ENCODE measurements around the gene TRABD2B. TPM values are rescaled to one million over a fixed set of nuclear protein-coding genes. Genes with fewer than 3 reads are reported as not detected.

The TRABD2B gene
- total RNA-seq, 1 donor from 2014 or later: under 0.01 TPM

DNA sequence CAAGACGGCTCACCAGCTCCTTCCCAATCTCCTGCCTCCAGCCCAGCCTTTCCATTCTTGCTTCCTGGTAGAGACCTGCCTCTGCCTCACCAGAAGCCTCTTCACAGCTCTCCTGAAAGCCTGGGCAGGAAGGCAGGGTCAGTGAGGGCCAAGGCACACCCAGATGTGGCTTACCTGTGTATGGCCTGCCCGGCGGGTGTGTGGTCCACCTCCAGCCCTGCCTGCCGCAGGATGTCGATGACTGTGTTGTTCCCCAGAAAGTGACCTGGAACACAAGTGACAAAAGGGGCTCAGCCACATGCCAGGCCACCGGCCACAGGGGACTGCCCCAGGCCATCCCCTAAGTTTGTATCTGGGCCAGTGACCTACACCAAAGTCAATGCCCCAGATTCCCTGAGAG is 218.9 kb downstream of the TRABD2B start:
- no peak for DNase-seq (ENCODE audit: low read depth in 2 of 2)

DNA sequence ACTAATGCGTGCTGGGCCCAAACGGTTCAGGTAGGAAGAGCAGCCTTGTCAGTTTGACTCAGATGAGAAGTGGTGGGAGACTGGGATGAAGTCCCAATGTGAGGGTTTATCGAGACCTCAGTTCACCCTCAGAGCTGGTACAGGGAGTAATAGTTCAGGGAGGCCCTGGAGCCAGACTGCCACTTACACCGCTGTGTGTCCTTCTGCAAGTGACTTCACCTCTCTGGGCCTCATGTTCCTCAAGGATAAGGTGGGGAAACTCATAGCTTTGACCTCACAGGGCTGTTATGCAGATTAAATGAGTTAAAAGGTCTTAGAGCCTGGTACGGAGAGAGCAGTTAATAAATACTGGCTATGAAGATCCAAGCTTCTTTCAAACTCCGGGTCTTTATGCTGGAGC is 219.9 kb downstream of the TRABD2B start:
- DNase-seq (ENCODE audit: low read depth in 2 of 2): no peak

DNA sequence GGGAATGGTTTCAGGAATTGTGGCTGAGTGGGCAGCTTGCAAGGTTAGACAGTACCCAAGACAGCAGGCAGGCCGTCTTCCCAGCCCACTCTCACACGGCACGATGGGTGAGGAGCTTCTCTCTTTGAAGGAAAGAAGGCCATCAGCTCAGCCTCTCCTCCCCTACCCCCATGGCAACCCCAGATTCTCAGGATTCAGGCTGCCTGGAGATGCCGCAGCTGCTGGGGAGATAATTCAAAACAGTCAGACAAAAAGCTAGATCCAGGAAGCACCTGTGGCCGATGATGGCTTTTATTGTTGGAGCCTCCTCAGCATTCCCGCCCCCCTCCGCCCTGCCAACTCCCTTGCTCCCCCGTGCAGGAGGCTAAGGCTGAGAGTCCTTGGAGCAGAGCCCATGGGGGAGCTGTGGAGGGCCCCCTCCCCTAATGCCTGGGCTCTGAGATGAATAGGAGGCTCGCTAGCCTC is 220.5 kb downstream of the TRABD2B start:
- DNase-seq (ENCODE audit: low read depth in 2 of 2): peak; percentile 50 to 52

DNA sequence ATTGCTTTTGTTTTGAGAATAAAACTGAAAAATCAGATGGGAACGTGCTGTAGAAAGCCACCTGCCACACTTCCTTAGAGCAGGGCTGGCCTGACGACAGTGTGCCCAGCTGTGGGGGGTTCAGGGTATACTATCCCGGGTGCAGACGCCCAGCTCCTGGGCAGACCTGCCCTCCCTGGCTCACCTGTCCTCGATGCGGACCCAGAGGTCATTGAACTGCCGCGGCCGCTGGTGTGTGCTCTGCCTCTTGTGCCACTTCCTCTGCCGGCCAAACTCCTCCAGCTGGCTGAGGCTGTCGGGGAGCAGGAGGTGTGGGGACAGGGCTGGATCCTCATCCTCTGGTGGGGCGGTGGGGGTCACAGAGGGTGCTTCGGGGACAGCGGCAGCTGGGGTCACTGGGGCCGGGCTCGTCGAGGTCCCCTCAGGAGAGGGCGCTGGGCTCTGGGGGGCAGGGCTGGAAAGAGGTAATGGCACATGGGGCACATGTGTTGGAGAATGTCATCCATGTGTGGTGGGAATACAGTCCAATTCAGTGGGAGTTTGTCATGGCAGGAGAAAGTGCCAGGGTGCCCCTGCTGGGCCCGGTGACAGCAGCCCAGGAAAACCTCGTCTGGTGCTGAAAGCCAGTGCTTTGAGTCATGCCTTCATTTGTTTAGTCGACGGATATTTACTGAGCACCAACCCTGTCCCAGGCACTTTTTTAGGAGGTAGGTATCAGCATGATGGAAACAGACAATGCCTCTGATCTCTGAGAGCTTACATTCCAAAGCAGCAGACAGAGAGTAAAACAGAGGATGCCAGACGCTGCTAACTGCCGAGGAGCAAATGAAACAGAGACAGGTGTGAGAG is 222.0 kb downstream of the TRABD2B start:
- DNase-seq (ENCODE audit: low read depth in 2 of 2): no peak

DNA sequence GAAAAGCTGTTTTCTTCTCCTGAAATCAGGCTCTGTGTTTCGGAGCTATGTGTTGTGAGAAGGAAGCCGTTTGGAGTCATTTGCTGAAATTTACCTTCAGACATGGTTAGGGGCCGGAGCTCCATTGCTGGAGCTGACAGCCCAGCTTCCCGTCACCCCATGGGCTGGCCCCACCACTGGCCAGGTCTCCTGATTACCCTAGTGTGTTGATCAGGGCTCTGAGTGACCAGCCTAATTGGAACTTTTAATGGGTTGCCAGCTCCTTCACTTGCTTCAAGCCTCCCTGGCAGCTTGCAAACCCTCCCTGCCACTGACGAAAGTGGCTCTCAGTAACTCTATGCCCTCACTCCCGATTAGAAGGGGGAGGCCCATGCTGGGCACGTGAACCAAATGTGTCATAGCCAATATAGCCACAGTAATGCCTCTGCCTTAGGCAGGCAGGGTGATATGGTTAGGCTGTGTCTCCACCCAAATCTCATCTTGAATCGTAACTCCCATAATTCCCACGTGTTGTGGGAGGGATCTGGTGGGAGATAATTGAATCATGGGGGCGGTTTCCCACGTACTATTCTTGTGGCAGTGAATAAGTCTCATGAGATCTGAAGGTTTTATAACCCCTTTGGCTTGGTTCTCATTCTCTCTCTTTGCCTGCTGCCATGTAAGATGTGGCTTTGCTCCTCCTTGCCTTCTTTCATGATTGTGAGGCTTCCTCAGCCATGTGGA is 224.1 kb downstream of the TRABD2B start:
- no peak for DNase-seq (ENCODE audit: low read depth in 2 of 2)

DNA sequence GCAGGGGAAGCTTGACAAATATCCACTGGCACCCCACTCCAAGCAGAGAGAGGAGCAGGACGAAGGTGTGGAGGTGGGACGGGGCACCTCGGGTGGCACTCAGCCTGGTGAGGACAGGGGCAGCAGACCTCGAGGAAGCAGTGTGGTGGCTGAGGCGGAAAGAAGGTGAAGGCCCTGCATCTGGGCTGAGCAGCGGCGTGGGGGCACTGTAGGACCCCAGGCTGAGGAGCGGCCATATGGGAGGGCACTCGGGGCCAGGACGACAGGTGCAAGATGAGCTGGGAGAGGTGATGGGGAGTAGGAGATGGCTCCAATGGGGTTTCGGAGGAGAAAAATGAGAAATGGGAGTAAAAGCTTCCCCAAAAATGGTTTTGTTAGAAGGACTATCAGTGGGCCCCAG is 224.9 kb downstream of the TRABD2B start:
- DNase-seq (ENCODE audit: low read depth in 2 of 2): no peak

DNA sequence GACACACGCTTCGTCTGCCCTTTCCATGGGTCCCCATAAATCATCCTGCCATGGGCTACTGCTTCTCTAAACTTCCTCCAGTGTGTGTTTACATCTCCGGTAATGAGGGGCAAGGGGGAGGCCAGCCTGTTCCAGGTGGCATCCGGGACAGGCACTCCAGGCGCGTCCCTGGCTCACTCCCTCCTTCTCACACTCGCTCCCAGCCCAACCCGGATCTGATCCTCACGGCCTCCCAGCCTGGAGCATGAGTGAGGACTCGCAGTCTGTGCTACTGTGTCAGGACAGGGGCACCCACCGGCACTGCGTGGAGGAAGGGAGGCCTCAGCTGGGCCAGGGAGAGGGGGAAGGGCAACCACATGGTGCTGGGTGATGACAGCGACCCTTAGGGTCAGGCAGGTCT is 225.4 kb downstream of the TRABD2B start:
- no peak for DNase-seq (ENCODE audit: low read depth in 2 of 2)

DNA sequence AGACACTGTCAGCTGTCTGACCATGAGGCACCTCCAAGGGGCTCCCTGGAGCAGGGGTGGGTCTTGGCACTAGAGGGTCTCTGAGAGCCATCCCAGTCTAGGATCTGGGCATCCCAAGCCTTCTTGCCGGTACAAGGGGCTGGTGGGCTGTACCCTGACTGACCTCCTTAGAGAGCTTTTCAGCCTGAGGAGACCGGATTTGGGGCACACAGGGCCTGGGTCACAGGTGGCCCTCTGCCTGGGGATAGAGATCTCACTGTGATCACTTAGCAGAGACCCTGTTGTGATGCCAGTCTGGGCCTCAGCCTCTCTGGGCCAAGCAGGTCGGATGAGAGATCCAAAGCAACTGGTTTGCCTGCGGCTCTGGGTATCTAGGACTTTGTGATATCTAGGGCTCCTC is 227.2 kb downstream of the TRABD2B start:
- no peak for DNase-seq (ENCODE audit: low read depth in 2 of 2)

DNA sequence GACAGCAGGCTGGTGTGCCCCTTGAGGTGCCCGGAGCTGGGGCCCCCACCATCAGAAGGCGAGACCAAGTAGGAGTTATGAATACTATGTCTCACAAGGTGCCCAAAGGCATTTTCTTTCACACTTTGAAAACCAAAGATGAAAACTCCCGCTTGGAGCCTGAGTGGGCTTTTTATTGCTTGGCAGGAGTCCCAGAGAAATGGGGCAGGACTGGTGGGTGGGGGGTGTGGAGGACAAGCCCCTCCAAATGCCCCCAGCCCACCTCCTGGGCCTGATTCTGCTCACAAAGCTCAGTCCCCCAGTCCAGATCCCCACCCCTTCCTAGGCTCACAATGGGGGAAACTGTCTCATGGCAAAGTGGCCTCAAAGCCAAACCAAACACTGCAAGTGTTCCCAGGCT is 227.9 kb downstream of the TRABD2B start:
- no peak for DNase-seq (ENCODE audit: low read depth in 2 of 2)

DNA sequence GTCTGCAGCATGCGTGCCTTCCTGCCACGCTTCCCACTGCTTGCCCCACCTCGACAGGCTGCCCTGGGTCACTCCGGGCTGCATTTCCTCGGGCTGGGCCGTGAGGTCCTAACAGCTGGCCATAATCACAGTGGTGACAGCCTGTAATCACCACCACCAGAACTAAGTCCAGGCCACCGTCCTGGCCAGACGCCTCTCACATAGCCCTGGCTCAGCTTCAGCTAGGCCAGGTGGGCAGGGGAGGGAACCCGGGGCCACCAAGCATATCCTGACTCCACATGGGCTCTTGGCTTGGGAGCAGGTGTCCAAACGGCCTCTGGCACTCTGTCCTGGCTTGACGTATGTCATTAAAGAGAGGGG is 229.5 kb downstream of the TRABD2B start:
- no peak for DNase-seq (ENCODE audit: low read depth in 2 of 2)

DNA sequence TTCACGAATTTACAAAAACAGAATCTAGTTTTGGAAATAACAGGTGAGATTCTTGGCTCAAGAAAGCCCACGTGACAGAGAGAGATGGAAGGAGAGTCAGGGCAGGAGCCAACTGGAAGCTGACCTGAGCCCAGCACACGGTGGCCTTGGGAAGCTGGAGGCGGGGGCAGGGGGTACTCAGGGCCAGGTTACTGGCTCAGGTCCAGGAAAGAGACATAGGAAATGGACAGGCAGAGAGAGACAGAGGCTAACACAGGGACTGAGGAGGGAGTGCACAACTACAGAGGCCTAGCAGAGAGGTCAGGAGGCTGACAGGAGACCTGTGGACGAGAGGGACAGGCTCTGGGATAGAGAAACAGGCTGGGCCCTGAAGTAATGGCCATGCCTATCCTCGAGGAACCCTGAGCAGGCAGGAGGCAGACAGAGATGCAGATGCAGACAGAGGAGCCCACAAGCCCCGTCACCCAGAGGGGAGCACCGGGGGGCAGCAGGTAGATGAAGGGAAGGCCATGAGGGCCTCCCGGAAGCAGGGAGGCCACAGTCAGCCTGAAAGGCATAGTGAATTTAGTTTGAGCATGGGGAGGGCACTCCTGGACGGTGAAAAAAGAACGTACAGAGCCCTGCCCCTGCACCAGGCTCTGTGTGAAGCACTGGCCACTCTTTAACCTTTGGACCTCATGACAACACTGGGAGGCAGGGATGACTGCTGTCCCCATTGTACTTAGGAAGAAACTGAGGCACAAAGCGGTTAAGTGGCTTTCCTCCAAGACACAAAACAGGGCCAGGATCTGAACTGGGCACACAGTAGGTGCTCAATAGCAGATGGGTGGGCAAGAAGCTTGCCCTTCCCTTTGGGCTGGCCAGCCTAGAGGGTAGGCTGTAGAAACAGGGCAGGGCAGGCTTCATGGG is 230.1 kb downstream of the TRABD2B start:
- DNase-seq (ENCODE audit: low read depth in 2 of 2): no peak

DNA sequence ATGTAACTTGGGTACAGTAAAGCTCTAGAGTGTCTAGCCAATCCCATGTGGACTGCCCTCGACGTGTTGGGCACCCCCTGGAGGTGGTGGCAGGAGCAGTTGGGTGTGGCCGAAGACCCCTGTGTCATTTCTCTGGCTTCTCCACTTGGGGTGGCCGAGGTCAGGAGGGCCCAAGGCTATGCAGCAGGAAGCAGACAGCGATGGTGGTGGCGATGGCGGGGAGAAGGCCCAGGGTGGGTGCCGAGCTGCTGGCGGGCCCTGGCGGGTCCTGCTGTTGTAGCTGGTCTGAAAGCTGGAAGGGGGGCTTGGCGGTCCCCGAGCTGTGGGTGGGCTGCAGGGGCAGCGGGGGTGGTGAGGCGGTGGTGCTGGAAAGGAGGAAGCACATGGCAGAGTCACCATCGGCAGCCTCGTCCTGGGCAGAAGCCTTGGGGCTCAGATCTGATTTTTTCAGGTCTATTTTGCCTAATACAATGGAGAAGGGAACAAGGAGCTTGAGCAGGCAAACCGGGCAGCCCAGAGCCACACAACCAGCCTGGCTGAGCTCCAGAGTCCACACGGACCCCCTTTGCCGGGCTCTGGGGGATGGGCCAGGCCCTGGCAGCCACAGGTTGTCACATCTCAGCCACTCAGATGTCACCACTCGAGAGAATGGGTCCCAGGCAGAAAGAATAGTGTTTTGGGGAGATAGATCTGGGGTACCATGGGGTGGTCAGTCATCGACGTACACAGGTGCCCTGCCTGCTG is 231.3 kb downstream of the TRABD2B start:
- no peak for DNase-seq (ENCODE audit: low read depth in 2 of 2)

DNA sequence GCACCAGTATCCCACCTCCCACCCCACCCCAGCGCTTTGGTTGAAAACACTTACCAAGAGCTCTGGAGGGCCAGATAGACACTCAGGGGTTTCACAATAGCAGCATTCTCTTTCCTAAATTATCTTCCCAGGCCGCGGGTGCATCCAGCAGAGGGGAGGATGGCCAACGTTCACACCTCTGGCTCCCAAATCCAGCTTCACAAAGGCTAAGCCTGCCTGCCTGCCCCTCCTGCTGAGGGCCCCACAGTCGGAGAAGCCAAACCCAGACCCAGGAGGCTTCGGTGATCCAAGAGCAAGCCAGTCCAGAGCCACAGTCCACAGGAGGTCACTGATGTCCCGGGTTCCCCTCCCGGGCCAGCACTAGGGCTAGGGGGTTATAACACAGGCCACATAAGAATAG is 231.9 kb downstream of the TRABD2B start:
- no peak for DNase-seq (ENCODE audit: low read depth in 2 of 2)

DNA sequence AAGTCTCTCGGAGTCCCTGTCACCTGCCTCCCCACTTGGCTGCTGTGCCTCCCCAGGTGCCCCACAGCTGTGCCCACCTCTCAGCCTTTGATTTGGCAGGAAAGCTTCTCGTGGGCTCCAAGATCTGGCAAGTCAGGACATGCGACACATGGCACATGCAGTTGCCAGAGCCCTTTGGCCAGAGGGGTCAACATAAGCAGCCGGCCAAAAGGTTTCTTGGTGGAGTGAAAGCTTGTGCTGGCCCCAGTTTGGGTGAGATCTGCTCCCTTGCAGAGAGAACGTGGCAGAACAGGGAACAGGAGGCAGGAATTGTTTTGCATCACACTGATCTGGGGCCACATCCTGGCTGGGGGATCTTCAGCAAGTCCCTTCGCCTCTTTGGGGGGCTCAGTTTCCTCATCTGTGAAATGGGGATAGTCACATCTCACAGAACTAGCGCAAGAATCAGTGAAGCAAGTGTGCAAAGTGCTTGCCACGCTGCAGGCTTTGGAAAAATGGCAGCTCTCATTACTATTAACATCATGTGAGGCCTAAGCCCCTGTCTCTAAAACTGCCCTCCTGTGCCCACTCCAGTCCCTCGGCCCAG is 232.6 kb downstream of the TRABD2B start:
- DNase-seq (ENCODE audit: low read depth in 2 of 2): no peak

DNA sequence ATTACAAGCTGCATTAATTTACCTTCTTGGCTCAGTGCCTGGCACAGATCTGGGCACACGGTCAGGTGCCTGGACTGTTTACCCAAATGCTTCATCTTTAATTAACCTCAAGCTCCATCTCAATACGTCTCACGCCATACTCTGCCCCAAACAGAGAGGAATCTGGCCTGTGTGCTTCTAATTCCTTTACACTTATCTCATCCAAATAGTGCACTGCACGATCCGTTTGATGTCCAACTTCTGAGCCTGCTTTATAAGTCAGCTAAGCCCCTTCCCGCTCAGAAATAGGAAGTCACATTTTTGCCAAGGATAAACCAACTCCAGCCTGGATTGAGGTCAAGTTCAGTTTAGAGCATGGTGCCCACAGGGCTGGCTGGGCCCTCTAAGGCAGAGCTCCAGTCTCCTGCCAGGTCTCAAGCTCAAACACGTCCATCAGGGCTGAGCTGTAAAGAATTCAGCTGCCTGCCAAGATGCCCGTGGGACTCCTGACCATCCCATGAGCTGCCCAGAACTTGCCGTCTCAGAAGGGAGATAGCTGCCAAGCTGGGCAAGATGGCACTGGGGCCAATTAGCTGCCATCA is 233.5 kb downstream of the TRABD2B start:
- DNase-seq (ENCODE audit: low read depth in 2 of 2): no peak

DNA sequence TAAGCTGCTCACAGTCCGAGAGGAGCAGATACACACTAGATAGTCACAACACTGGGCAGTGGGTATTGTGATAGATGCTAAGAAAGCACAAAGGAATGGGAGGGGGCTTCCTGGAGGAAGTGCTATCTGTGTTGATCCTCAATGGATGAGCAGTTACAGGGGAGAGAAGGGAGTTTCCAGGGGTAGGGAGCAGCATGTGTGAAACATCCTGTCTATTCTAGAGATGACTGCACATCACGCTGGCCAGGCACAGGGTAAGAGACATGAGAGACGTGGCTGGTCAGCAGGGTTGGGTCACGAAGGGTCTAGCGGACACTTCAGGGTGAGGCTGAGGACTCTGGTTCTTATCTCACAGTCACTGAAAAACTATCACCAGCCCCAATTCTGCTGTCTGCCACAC is 235.2 kb downstream of the TRABD2B start:
- DNase-seq (ENCODE audit: low read depth in 2 of 2): no peak

DNA sequence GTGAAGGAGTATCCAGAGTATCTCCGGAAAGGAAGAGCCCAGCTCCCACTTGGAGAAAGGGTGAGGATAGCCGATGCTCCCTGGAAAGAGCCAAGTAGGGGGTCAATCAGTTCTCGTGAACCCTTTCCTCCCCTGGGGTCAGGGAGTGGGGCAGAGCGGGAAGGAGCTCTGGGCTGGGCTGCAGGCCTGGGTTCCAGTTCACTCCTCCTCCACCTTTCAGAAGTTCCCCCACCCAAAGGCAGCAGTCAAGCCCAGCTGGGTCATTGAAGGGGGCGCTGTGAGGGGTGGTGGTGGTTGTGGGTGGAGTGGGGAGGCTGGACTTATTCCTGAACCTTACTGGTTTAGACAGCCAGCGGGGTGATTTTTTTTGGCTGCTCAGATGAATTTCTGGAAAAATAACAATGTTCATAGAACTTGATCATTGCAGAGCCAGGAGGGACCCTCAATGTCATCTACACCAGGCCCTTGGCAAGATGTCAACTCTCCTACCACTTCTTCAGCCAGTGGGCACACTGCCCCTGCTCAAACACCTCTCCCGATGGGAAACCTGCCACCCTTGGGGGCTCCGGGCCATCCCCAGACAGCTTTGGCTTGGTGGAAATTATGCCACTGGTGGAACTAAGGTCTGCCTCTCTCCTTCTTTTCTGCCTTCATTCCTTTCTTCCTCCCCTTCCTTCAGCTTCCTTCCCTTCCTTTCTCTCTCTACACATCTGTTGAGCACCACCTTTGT is 235.8 kb downstream of the TRABD2B start:
- DNase-seq (ENCODE audit: low read depth in 2 of 2): no peak

DNA sequence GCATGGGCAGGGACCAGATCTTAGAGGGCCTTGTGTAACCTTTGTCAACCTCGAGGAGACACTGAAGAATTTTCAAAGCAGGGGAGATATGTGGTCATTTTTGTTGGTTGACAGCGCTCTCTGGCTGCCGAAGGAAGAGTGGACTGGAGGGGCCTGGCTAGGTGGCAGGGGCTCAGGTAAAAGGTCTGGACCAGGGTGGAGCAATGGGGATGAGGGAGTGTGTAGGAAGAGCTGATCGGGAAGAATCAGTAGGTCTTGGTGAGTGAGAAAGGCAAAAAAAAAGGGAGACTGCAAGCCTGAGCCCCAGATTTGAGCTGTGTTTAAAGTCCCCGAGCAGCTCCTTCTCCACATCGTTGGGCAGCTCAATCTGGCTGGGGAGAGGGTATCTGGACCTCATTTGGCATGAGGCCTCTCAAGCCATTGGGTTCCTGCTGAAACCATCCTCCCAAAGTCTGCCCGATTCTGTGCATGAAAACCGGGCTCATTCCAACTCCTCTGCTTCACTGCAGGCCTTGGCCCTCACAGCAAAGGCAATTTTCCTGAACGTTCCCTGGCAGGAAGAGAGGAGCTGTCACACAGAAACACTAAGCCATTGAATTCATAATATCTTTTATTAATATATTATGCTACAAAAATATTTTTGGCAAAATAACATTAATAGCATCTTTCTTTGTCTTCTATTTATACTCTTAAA is 237.1 kb downstream of the TRABD2B start:
- no peak for DNase-seq (ENCODE audit: low read depth in 2 of 2)

DNA sequence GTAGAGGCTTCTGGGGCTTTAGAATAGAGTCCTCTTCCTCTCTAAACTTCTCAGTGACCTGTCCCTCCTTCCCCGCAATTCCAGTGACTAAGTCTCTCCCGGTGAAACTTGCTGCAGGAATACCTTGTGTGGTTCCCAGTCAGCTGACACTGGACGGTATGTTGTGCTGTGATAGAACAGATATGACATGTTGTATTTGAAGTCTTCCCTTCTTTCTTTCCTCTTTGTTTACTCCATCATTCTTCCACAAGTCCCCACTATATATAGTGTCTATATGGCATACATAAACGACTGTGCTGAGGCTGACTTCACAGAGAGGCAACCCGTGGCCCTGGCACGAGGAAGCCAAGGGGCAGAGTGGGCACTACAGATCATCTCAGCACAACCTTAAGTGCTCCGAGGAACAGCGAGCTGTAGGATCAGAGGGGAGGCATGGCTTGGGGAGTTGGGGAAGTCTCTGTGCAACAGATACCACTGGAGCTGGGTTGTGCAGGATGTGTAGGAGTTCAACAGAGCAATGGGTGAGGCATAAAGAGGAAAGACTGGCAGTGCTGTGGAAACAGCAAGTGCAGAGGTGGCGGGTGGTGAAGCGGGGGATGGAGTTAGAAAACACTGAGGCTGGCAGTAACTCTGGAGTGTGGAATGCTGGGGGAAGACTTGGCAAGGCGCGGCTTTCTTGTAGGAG is 237.8 kb downstream of the TRABD2B start:
- no peak for DNase-seq (ENCODE audit: low read depth in 2 of 2)

All from dermis microvascular lymphatic vessel endothelial cell (primary cell).